Limb (tissue), 2 donors: ENCODE results near the gene IFTAP.
"Not testable (repeated sequence)": the region's sequence is repeated elsewhere in the genome, so short reads cannot be mapped to it uniquely, and the experiment has no call there.

ENCODE experiments used
- DNase-seq, 2 donors: peaks; one replicate each; pipeline ENCODE4 v3.0.0-alpha.2; 2016; ENCODE audit errors: extremely low spot score in 2 of 2

IFTAP gene

GRCh38 chr11:36594316-36594989 lies at the start of gene IFTAP:
IFTAP (plus strand) TSS chr11:36594502; CDS start chr11:36610104, 15,602 bp downstream.
- DNase-seq, result peak; percentile 75 to 96

- no peak for DNase-seq
Observed at GRCh38 chr11:36550385-36551115, 43.8 kb upstream of the IFTAP start.

- not testable (repeated sequence) for DNase-seq
Observed at GRCh38 chr11:36557390-36557789, 36.9 kb upstream of the IFTAP start.

GRCh38 chr11:36557991-36558390 lies 36.3 kb upstream of the IFTAP start:
- no peak for DNase-seq

- no peak for DNase-seq
Observed at GRCh38 chr11:36558571-36559413, 35.5 kb upstream of the IFTAP start.

- DNase-seq, result peak; percentile 75 to 81
Observed at GRCh38 chr11:36564376-36565030, 29.8 kb upstream of the IFTAP start.

GRCh38 chr11:36565031-36565610 lies 29.2 kb upstream of the IFTAP start:
- no peak for DNase-seq

GRCh38 chr11:36566407-36567053 lies 27.8 kb upstream of the IFTAP start:
- no peak for DNase-seq

- no peak for DNase-seq
Observed at GRCh38 chr11:36567694-36568093, 26.6 kb upstream of the IFTAP start, which contains the start of gene RAG1. RAG1 (plus strand) TSS chr11:36568007; CDS start chr11:36573305, 5,298 bp downstream.

- DNase-seq, result no peak
Observed at GRCh38 chr11:36569095-36569494, 25.2 kb upstream of the IFTAP start.

GRCh38 chr11:36574486-36574885 lies 19.8 kb upstream of the IFTAP start:
- no peak for DNase-seq

- no peak for DNase-seq
Observed at GRCh38 chr11:36577373-36577772, 16.9 kb upstream of the IFTAP start.

- DNase-seq, result no peak
Observed at GRCh38 chr11:36577859-36578258, 16.4 kb upstream of the IFTAP start.

GRCh38 chr11:36578458-36578857 lies 15.8 kb upstream of the IFTAP start:
- DNase-seq, result no peak

- DNase-seq, result no peak
Observed at GRCh38 chr11:36581536-36581935, 12.8 kb upstream of the IFTAP start.

- no peak for DNase-seq
Observed at GRCh38 chr11:36583667-36584066, 10.6 kb upstream of the IFTAP start.

GRCh38 chr11:36586543-36586942 lies 7.8 kb upstream of the IFTAP start:
- DNase-seq, result no peak

- DNase-seq, result no peak
Observed at GRCh38 chr11:36588099-36588498, 6.2 kb upstream of the IFTAP start.

- DNase-seq, result no peak
Observed at GRCh38 chr11:36590513-36590912, 3.8 kb upstream of the IFTAP start.

GRCh38 chr11:36591433-36591832 lies 2.9 kb upstream of the IFTAP start:
- no peak for DNase-seq

GRCh38 chr11:36596880-36597279 lies 2.6 kb downstream of the IFTAP start:
- no peak for DNase-seq
